Lower lobe of right lung (tissue), 2 donors: Measurements from ENCODE around the gene PTPRG. TPM values are rescaled to one million over a fixed set of nuclear protein-coding genes. Genes with fewer than 3 reads are reported as not detected.

Source experiments
- ATAC-seq, 2 donors: fragments of 200-7000 bp; cut with Tn5 transposase; one replicate each; pipeline ENCODE4 v1.9.1; 2020 to 2022; ENCODE audit warnings: mild to moderate bottlenecking in 2 of 2, moderate library complexity in 2 of 2
- DNase-seq: peaks from one replicate; pipeline ENCODE4 v3.0.0-alpha.2; 2020
- H3K27ac ChIP-seq: fragments of 200-600 bp; one replicate; pipeline ENCODE4 v1.8.0; 2022
- H3K27me3 ChIP-seq: fragments of 200-600 bp; one replicate; pipeline ENCODE4 v1.8.0; 2022; ENCODE audit warnings: low read depth
- H3K36me3 ChIP-seq: fragments of 200-600 bp; one replicate; pipeline ENCODE4 v1.8.0; 2022; ENCODE audit warnings: mild to moderate bottlenecking
- H3K4me1 ChIP-seq: fragments of 200-600 bp; one replicate; pipeline ENCODE4 v1.8.0; 2022
- H3K4me3 ChIP-seq: fragments of 200-600 bp; one replicate; pipeline ENCODE4 v1.8.0; 2022; ENCODE audit warnings: mild to moderate bottlenecking
- H3K9me3 ChIP-seq: fragments of 200-600 bp; one replicate; pipeline ENCODE4 v1.8.0; 2022
- intact Hi-C: fragments of 100-400 bp; cut with DNase I; formaldehyde crosslinking; loops from one replicate; pipeline ENCODE4 v1.11.0; 2022
- total RNA-seq: library from RNA; stranded (reverse); fragmentation: NEBNext Ultra II Directional; extraction: Animal tissue kit (Norgen Biotek cat#: 25700); gene quantifications from one replicate; pipeline ENCODE4 v1.2.1, GENCODE V29; 2021
- TF ChIP-seq, protein P1 (sequence below): fragments of 200-600 bp; IDR thresholded peaks from one replicate; pipeline ENCODE4 v1.8.0; 2022; ENCODE audit warnings: antibody characterized with exemption, mild to moderate bottlenecking
- donor health status: DM: no; HTN: yes; CAD: no; lungs with severe emphysema.

The PTPRG gene
- total RNA-seq, 1 donor from 2014 or later = 67.6 TPM

DNA sequence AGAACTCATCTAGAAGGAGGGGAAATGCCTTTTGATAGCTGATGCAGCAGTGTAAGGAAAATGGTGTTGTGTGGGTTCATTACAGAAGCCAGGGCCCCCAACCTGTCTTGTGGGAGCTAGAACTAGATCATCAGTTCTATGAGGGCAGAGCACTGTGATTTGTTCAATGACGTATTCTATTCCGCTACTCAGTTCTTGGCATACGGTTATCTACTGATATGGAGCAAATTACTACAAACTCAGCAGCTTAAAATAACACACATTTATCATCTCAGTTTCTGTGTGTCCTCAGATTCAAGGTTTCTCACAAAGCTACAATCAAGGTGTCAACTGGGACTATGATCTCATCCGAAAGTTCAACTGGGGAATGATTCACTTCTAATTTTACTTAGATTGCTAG lies 561.4 kb downstream of the PTPRG start:
- TF ChIP-seq, protein P1, sequence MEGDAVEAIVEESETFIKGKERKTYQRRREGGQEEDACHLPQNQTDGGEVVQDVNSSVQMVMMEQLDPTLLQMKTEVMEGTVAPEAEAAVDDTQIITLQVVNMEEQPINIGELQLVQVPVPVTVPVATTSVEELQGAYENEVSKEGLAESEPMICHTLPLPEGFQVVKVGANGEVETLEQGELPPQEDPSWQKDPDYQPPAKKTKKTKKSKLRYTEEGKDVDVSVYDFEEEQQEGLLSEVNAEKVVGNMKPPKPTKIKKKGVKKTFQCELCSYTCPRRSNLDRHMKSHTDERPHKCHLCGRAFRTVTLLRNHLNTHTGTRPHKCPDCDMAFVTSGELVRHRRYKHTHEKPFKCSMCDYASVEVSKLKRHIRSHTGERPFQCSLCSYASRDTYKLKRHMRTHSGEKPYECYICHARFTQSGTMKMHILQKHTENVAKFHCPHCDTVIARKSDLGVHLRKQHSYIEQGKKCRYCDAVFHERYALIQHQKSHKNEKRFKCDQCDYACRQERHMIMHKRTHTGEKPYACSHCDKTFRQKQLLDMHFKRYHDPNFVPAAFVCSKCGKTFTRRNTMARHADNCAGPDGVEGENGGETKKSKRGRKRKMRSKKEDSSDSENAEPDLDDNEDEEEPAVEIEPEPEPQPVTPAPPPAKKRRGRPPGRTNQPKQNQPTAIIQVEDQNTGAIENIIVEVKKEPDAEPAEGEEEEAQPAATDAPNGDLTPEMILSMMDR = no peak
- Histone ChIP-seq H3K36me3 (no peaks in the 10 kb centered on the region), H3K27ac (no peak overlapping the region), H3K4me1 (no peaks in the 10 kb centered on the region), H3K4me3 (no peak overlapping the region), H3K27me3 (no peaks in the 10 kb centered on the region), H3K9me3 (no peaks in the 10 kb centered on the region)
- DNase-seq (no peak), ATAC-seq (no peak)
- intact Hi-C loops = no loop called here

DNA sequence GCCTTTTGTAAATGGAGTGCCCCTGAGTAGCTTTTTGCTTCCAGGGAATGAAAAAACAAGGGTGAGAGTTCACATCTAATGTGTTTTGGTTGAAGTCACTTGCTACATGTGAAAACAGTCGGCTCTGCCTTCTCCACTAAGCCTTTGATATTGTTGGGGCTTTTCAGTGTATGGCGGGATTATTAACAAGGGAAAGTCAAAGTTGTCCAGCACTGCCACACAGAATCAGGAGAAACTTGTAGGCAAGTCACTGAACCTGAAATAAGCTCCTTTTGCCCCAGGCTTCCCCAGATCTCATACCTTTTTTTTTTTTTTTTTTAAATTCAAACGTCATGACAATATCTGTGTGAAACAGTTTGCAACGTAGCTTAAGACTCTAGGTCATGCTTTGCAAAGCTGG lies 564.0 kb downstream of the PTPRG start:
- TF ChIP-seq, protein P1 = no peak
- intact Hi-C loops = no loop called here
- ATAC-seq = no peak

DNA sequence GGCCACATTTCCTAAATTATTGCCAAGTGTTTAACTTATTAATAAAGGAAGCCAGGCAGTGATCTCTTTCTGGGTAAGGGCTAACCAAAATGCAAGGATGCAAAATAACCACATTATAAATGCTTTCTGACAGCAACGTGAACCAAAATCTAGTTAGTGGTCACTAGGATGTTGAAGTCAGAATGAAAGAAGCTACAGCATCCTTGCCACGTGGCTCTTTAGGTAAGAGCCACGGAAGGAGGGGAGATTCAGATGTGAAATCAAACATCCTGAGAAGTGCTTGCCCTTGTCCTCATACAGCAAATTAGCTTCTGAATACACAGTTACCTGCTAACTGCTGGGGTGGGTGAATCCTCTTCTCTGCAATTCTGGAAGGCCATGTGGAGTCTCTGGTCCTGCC lies 565.7 kb downstream of the PTPRG start:
- Histone ChIP-seq H3K36me3 (no peaks in the 10 kb centered on the region), H3K9me3 (no peaks in the 10 kb centered on the region), H3K27me3 (no peaks in the 10 kb centered on the region), H3K4me1 (peaks cover 10% of the 10 kb centered on the region), H3K27ac (no peak overlapping the region), H3K4me3 (no peak overlapping the region)
- ATAC-seq (no peak), DNase-seq (no peak)
- TF ChIP-seq, protein P1 = no peak
- intact Hi-C loops = no loop called here

More for the DNA sequence above, 564.0 kb downstream of the PTPRG start:
- Histone ChIP-seq H3K4me1 (no peaks in the 10 kb centered on the region), H3K27ac (no peak overlapping the region), H3K36me3 (no peaks in the 10 kb centered on the region), H3K9me3 (no peaks in the 10 kb centered on the region), H3K27me3 (no peaks in the 10 kb centered on the region), H3K4me3 (no peak overlapping the region)
- DNase-seq = no peak

DNA sequence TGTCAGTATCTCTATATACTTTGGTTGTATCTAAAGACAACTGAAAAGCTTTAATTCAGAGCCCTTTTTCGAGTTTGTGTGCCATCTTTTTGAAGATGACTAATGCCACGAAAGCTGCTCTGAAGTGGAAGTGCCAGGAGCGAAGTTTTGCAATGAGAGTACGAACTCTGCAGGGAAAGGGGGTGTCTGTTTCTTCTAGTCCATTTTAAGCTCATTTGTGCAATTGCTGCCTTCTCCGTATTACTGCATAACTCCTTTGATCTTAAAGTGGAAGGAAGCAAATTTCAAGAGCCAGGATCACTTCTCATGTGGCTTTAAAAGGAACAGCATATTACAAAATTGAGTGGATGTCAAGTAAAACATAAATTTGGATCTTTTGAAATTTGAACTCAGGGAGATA lies 566.7 kb downstream of the PTPRG start:
- TF ChIP-seq, protein P1 = no peak
- intact Hi-C loops = no loop called here
- ATAC-seq = peak; percentile 56 to 71
- Histone ChIP-seq H3K27me3 (no peaks in the 10 kb centered on the region), H3K4me1 (peaks cover 15% of the 10 kb centered on the region), H3K4me3 (no peak overlapping the region), H3K27ac (no peak overlapping the region), H3K36me3 (no peaks in the 10 kb centered on the region), H3K9me3 (no peaks in the 10 kb centered on the region)
- no peak for DNase-seq

DNA sequence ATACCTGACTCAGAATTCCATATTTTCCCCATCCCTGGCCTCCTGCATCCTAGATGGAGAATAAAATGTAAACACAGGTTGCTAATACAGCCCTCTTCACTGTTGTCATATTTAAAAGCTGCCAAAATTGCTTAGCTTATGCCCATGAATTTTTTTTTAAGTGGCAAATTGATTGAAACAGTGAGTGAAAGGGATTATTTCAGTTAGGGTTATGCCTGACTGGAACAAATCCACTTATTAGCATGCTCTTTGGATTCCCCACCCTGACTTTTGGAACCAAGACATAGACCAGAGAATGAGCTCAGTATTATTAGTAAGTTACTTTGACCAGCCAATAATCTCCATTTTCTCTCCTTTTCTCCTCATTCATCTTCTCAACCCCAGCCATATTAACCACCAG lies 567.3 kb downstream of the PTPRG start:
- Histone ChIP-seq H3K4me3 (no peak overlapping the region), H3K27ac (no peak overlapping the region), H3K4me1 (peaks cover 17% of the 10 kb centered on the region), H3K27me3 (no peaks in the 10 kb centered on the region), H3K9me3 (no peaks in the 10 kb centered on the region), H3K36me3 (no peaks in the 10 kb centered on the region)
- ATAC-seq (no peak), DNase-seq (no peak)
- TF ChIP-seq, protein P1 = no peak
- intact Hi-C loops = no loop called here

DNA sequence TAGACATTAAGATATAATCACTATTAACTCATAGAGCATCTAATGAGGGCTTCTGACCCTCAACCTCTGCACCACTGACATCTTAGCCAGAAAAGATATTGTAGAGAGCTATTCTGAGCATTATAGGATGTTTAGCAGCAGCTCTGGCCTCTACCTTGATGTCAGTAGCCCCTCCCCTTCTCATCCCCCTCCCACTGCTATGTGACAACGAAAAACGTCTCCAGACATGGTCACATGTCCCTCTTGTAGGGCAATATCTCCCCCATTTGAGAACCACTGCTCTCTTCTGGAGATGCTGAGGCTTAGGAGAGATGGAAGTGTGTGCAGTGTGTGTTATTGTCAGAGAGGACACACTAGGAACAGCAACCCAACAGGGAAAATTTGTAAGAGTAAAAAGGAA lies 569.7 kb downstream of the PTPRG start:
- Histone ChIP-seq H3K27ac (no peak overlapping the region), H3K4me3 (no peak overlapping the region), H3K27me3 (no peaks in the 10 kb centered on the region), H3K9me3 (no peaks in the 10 kb centered on the region), H3K4me1 (peaks cover 30% of the 10 kb centered on the region), H3K36me3 (no peaks in the 10 kb centered on the region)
- DNase-seq = no peak
- intact Hi-C loops = no loop called here
- no peak for ATAC-seq
- TF ChIP-seq, protein P1 = no peak
